Medulla oblongata (tissue), 1 donor: ENCODE results near the gene ZFP62.
"Not testable (repeated sequence)": the region's sequence is repeated elsewhere in the genome, so short reads cannot be mapped to it uniquely, and the experiment has no call there.

Source experiments
- DNase-seq: peaks from one replicate; pipeline ENCODE4 v3.0.0-alpha.2; 2015; ENCODE audit errors: extremely low spot score

The ZFP62 gene

GRCh38 chr5:180830253-180831138, 30.6 kb downstream of the ZFP62 start:
- DNase-seq = peak; percentile 74

- no peak for DNase-seq
Measured at GRCh38 chr5:180829726-180830125, 31.4 kb downstream of the ZFP62 start.

- not testable (repeated sequence) for DNase-seq
Measured at GRCh38 chr5:180828756-180829531, 32.1 kb downstream of the ZFP62 start.

GRCh38 chr5:180827374-180827773, 33.7 kb downstream of the ZFP62 start:
- not testable (repeated sequence) for DNase-seq

- peak; percentile 6 for DNase-seq
Measured at GRCh38 chr5:180825768-180826525, 35.1 kb downstream of the ZFP62 start.

GRCh38 chr5:180824630-180825476, 36.2 kb downstream of the ZFP62 start:
- DNase-seq = no peak

GRCh38 chr5:180823940-180824629, 37.0 kb downstream of the ZFP62 start:
- no peak for DNase-seq

- no peak for DNase-seq
Measured at GRCh38 chr5:180823346-180823745, 37.7 kb downstream of the ZFP62 start.

GRCh38 chr5:180821538-180821937, 39.5 kb downstream of the ZFP62 start:
- DNase-seq = no peak

- DNase-seq = peak; percentile 65
Measured at GRCh38 chr5:180820788-180821321, 40.2 kb downstream of the ZFP62 start.

GRCh38 chr5:180818677-180819341, 42.3 kb downstream of the ZFP62 start:
- no peak for DNase-seq

GRCh38 chr5:180817893-180818674, 43.0 kb downstream of the ZFP62 start:
- no peak for DNase-seq

GRCh38 chr5:180816608-180817534, 44.2 kb downstream of the ZFP62 start:
- no peak for DNase-seq

- DNase-seq = no peak
Measured at GRCh38 chr5:180815293-180815917, 45.7 kb downstream of the ZFP62 start.

GRCh38 chr5:180813420-180813819, 47.7 kb downstream of the ZFP62 start:
- no peak for DNase-seq

- no peak for DNase-seq
Measured at GRCh38 chr5:180811623-180812124, 49.4 kb downstream of the ZFP62 start.
